Upper lobe of right lung (tissue), 1 donor: Measurements from ENCODE around the gene TNS1. TPM values are rescaled to one million over a fixed set of nuclear protein-coding genes. Genes with fewer than 3 reads are reported as not detected.
A peak's percentile ranks its signal among the peaks of the same experiment; 100 is the strongest.

ENCODE experiments used
- ATAC-seq: fragments of 200-7000 bp; cut with Tn5 transposase; one replicate; pipeline ENCODE4 v1.9.1; 2020; ENCODE audit warnings: mild to moderate bottlenecking, moderate library complexity
- DNase-seq: peaks from one replicate; pipeline ENCODE4 v3.0.0-alpha.2; 2020
- H3K27ac ChIP-seq: fragments of 200-600 bp; one replicate; pipeline ENCODE4 v1.8.0; 2022
- H3K27me3 ChIP-seq: fragments of 200-600 bp; one replicate; pipeline ENCODE4 v1.8.0; 2022; ENCODE audit warnings: mild to moderate bottlenecking
- H3K36me3 ChIP-seq: fragments of 200-600 bp; one replicate; pipeline ENCODE4 v1.8.0; 2022
- H3K4me1 ChIP-seq: fragments of 200-600 bp; one replicate; pipeline ENCODE4 v1.8.0; 2022
- H3K4me3 ChIP-seq: fragments of 200-600 bp; one replicate; pipeline ENCODE4 v1.8.0; 2022; ENCODE audit warnings: mild to moderate bottlenecking
- H3K9me3 ChIP-seq: fragments of 200-600 bp; one replicate; pipeline ENCODE4 v1.8.0; 2022
- intact Hi-C: fragments of 100-400 bp; cut with DNase I; formaldehyde crosslinking; loops from one replicate; pipeline ENCODE4 v1.11.0; 2022
- total RNA-seq: library from RNA; stranded (reverse); fragmentation: NEBNext Ultra II Directional; extraction: Animal tissue kit (Norgen Biotek cat#: 25700); gene quantifications from one replicate; pipeline ENCODE4 v1.2.1, GENCODE V29; 2021
- TF ChIP-seq, protein P1 (sequence below): fragments of 200-600 bp; IDR thresholded peaks from one replicate; pipeline ENCODE4 v1.8.0; 2022; ENCODE audit warnings: antibody characterized with exemption
- donor health status: DM: no; HTN: yes; CAD: no; lungs with severe emphysema.

Gene TNS1
- total RNA-seq, 1 donor from 2014 or later: 669 TPM

DNA sequence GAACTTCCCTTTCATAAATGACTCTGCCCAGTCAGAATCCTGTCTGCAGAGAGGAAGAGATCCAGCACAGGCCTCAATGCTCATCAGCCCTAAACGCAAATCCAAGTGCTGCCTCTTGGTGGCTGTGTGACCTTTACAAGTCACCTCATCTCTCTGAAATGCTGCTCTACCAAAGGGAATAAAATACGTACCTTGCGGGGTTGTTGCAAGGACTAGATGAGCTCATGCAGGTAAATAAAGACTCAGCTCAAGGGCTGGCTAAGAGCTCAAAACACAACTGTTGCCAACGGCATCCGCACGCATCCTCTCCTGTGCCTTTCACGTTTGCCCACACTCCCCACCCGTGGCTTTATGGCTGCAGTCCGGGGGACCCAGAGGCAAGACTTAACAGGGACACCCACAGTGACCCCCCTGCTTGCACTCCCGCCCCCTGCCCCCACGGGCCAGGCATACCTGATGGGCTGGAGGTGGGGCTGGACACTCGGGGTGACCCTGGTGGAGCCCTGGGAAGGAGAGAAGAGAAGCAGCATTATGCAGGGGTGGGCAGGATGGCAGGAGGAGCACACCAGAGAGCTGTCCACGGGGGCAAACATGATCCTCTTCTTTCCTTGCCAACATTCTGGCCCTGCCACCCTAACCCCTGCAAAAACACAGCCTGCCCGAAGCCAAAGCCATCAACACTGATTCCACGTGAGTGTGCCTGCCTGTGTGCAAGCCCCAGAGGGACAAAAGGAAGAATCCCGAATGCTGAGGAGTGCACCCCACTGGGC is 102.6 kb downstream of the TNS1 start:
- ATAC-seq (peak; percentile 26), DNase-seq (peak; percentile 80)
- TF ChIP-seq, protein P1, sequence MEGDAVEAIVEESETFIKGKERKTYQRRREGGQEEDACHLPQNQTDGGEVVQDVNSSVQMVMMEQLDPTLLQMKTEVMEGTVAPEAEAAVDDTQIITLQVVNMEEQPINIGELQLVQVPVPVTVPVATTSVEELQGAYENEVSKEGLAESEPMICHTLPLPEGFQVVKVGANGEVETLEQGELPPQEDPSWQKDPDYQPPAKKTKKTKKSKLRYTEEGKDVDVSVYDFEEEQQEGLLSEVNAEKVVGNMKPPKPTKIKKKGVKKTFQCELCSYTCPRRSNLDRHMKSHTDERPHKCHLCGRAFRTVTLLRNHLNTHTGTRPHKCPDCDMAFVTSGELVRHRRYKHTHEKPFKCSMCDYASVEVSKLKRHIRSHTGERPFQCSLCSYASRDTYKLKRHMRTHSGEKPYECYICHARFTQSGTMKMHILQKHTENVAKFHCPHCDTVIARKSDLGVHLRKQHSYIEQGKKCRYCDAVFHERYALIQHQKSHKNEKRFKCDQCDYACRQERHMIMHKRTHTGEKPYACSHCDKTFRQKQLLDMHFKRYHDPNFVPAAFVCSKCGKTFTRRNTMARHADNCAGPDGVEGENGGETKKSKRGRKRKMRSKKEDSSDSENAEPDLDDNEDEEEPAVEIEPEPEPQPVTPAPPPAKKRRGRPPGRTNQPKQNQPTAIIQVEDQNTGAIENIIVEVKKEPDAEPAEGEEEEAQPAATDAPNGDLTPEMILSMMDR: no peak
- H3K9me3 ChIP-seq: no peaks in the 10 kb centered on the region
- no peaks in the 10 kb centered on the region for H3K27me3 ChIP-seq
- H3K4me1 ChIP-seq: peaks cover 85% of the 10 kb centered on the region
- H3K36me3 ChIP-seq: peaks cover 57% of the 10 kb centered on the region
- intact Hi-C loops: no loop called here
- peak overlapping the region; percentile 43 for H3K4me3 ChIP-seq
- peak overlapping the region; percentile 90 for H3K27ac ChIP-seq

GRCh38 chr2:217899231-217900009 is 103.4 kb downstream of the TNS1 start:
- H3K27me3 ChIP-seq: no peaks in the 10 kb centered on the region
- peaks cover 64% of the 10 kb centered on the region for H3K36me3 ChIP-seq
- DNase-seq: peak; percentile 90
- peaks cover 78% of the 10 kb centered on the region for H3K4me1 ChIP-seq
- peak; percentile 58 for ATAC-seq
- no peaks in the 10 kb centered on the region for H3K9me3 ChIP-seq
- H3K27ac ChIP-seq: peak overlapping the region; percentile 90
- intact Hi-C loops: no loop called here
- TF ChIP-seq, protein P1: peak; percentile 64
- H3K4me3 ChIP-seq: peak overlapping the region; percentile 43

GRCh38 chr2:217897816-217898806 is 104.7 kb downstream of the TNS1 start:
- DNase-seq: peak; percentile 93
- peaks cover 75% of the 10 kb centered on the region for H3K4me1 ChIP-seq
- TF ChIP-seq, protein P1: no peak
- H3K27ac ChIP-seq: peak overlapping the region; percentile 90
- H3K9me3 ChIP-seq: no peaks in the 10 kb centered on the region
- peaks cover 77% of the 10 kb centered on the region for H3K36me3 ChIP-seq
- peak overlapping the region; percentile 43 for H3K4me3 ChIP-seq
- peak; percentile 73 for ATAC-seq
- H3K27me3 ChIP-seq: no peaks in the 10 kb centered on the region
- intact Hi-C loops: no loop called here

DNA sequence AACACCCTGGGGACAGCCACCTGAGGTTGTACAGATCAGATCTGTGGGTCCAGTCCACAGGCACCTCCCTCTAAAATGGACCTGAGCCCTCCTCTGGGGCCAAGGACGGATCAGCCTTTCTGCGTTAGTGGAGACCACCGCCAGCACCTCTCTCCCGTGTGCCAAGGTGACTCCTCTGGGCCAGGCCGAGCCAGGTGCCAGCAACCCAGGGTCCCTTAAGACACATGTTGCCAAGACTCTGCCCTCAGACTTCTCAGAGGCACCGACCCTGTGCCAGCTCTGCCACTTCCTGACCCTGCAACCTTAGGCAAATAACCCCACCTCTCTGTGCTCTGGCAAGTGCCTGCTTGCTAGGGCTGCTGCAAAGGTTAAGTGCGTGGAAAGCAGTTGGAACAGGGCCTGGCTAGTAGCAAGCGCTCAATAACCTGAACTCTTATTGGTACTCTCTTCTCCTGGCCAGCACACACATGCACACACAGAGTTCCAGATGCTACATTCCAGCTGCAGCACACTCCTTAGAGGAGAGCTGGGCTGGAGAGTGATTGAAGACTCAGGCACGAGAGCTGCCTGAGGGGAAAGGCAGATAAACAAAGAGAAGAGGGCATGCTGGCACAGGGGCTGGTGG is 105.6 kb downstream of the TNS1 start:
- Histone ChIP-seq H3K9me3 (no peaks in the 10 kb centered on the region), H3K4me1 (peaks cover 66% of the 10 kb centered on the region), H3K4me3 (peak overlapping the region; percentile 43), H3K36me3 (peaks cover 86% of the 10 kb centered on the region), H3K27ac (peak overlapping the region; percentile 90), H3K27me3 (no peaks in the 10 kb centered on the region)
- ATAC-seq: peak; percentile 45
- intact Hi-C loops: no loop called here
- peak; percentile 68 for DNase-seq
- TF ChIP-seq, protein P1: no peak
